CD4-positive, alpha-beta memory T cell (primary cell): ENCODE measurements around the gene CDKAL1. TPM values are rescaled to one million over a fixed set of nuclear protein-coding genes. Genes with fewer than 3 reads are reported as not detected.

Experiments
- CTCF ChIA-PET: fragments of 350-600 bp; sonication (Branson Sonifier 250); formaldehyde crosslinking; loops from one replicate; lab custom pipeline; 2021; ENCODE audit warnings: inconsistent platforms; ENCODE audit not compliant: partially characterized antibody; lab: Charles Lee
- POLR2A ChIA-PET: fragments of 350-600 bp; sonication (Branson Sonifier 250); formaldehyde crosslinking; loops from one replicate; lab custom pipeline; 2021; ENCODE audit not compliant: partially characterized antibody; lab: Charles Lee
- DNase-seq, 5 donors: peaks; one replicate each; pipeline versions ENCODE4 v3.0.0 to v3.0.0-alpha.2; 2020 to 2022; ENCODE audit warnings: mixed read lengths in 1 of 5
- H3K27ac ChIP-seq: one replicate; pipeline ENCODE4 v1.7.0; 2013; ENCODE audit warnings: low read depth, low read length
- H3K27me3 ChIP-seq: 2 replicates; pipeline ENCODE4 v1.7.0; 2013; ENCODE audit warnings: mild to moderate bottlenecking, low read length, moderate library complexity; ENCODE audit not compliant: insufficient read depth
- H3K36me3 ChIP-seq: 2 replicates; pipeline ENCODE4 v1.7.0; 2013; ENCODE audit warnings: mild to moderate bottlenecking, low read length, moderate library complexity; ENCODE audit not compliant: insufficient read depth
- H3K4me1 ChIP-seq: 2 replicates; pipeline ENCODE4 v1.7.0; 2013; ENCODE audit warnings: mild to moderate bottlenecking, low read length, moderate library complexity; ENCODE audit not compliant: insufficient read depth
- H3K4me3 ChIP-seq, 2 donors: one replicate each; pipeline ENCODE4 v1.7.0; 2013; ENCODE audit warnings: low read length in 2 of 2, mild to moderate bottlenecking in 1 of 2
- H3K9me3 ChIP-seq, 2 donors: one replicate each; pipeline ENCODE4 v1.7.0; 2013; ENCODE audit warnings: low read length in 2 of 2, control low read depth in 1 of 2; ENCODE audit not compliant: control insufficient read depth in 1 of 2
- H3K27ac Mint-ChIP-seq, 7 donors: one replicate each; pipeline ENCODE4 v1.8.0; 2020 to 2021; ENCODE audit warnings: mixed read lengths in 7 of 7, mild to moderate bottlenecking in 6 of 7, inconsistent platforms in 3 of 7, moderate library complexity in 3 of 7
- H3K27me3 Mint-ChIP-seq, 2 donors: one replicate each; pipeline ENCODE4 v1.8.0; 2020 to 2021; ENCODE audit warnings: mixed read lengths in 2 of 2
- H3K36me3 Mint-ChIP-seq, 2 donors: one replicate each; pipeline ENCODE4 v1.8.0; 2020 to 2021; ENCODE audit warnings: mixed read lengths in 2 of 2, inconsistent platforms in 1 of 2, mild to moderate bottlenecking in 1 of 2
- H3K4me1 Mint-ChIP-seq, 4 donors: one replicate each; pipeline ENCODE4 v1.8.0; 2020 to 2021; ENCODE audit warnings: mixed read lengths in 4 of 4, mild to moderate bottlenecking in 1 of 4
- H3K4me3 Mint-ChIP-seq, 8 donors: one replicate each; pipeline ENCODE4 v1.8.0; 2020 to 2021; ENCODE audit warnings: mixed read lengths in 8 of 8, mild to moderate bottlenecking in 7 of 8, moderate library complexity in 6 of 8, inconsistent platforms in 3 of 8
- H3K9me3 Mint-ChIP-seq, 8 donors: one replicate each; pipeline ENCODE4 v1.8.0; 2020 to 2021; ENCODE audit warnings: mixed read lengths in 8 of 8, mild to moderate bottlenecking in 5 of 8, inconsistent platforms in 3 of 8, moderate library complexity in 1 of 8
- intact Hi-C: fragments of 100-400 bp; cut with micrococcal nuclease; formaldehyde crosslinking; loops from one replicate; pipeline ENCODE4 v1.15.1; 2023
- polyA plus RNA-seq, 2 donors: library from polyadenylated mRNA; unstranded; fragments of 300-500 nt; fragmentation: Illumina TruSeq; gene quantifications; one replicate each; pipeline ENCODE4 v1.2.3, GENCODE V29; 2021
- total RNA-seq, 2 experiments: library from RNA; stranded (reverse); gene quantifications; one replicate each; pipeline ENCODE4 v1.2.3, GENCODE V29; 2021

The CDKAL1 gene
- total and polyA plus RNA-seq, 4 experiments from 2014 or later: 22.3 to 41.8 (median 26.8) TPM

- Mint-ChIP-seq H3K4me3 (no peak overlapping the region), H3K4me1 (peaks cover 0 to 3% (median under 1%) of the 10 kb centered on the region in 4 donors), H3K27me3 (no peaks in the 10 kb centered on the region), H3K27ac (no peak overlapping the region), H3K9me3 (peaks cover 0 to 4% (median 0%) of the 10 kb centered on the region in 8 donors), H3K36me3 (peaks cover 16 to 47% of the 10 kb centered on the region in 2 donors)
- intact Hi-C loops: no loop called here
- no peak overlapping the region for H3K27ac ChIP-seq
- H3K9me3 ChIP-seq: no peaks in the 10 kb centered on the region
- CTCF ChIA-PET: no interaction called here
- POLR2A ChIA-PET: no interaction called here
- no peaks in the 10 kb centered on the region for H3K4me1 ChIP-seq
- DNase-seq: peak in 1 of 5 donors; percentile 37
- H3K4me3 ChIP-seq: no peak overlapping the region
- H3K27me3 ChIP-seq: no peaks in the 10 kb centered on the region
- no peaks in the 10 kb centered on the region for H3K36me3 ChIP-seq
Measured at GRCh38 chr6:21033575-21034026, 499.3 kb downstream of the CDKAL1 start.

- Histone ChIP-seq H3K4me1 (no peaks in the 10 kb centered on the region), H3K36me3 (no peaks in the 10 kb centered on the region), H3K27ac (no peak overlapping the region), H3K27me3 (no peaks in the 10 kb centered on the region), H3K4me3 (no peak overlapping the region), H3K9me3 (no peaks in the 10 kb centered on the region)
- ChIA-PET POLR2A (no interaction called here), CTCF (no interaction called here)
- Mint-ChIP-seq H3K9me3 (peaks cover 0 to 4% (median 0%) of the 10 kb centered on the region in 8 donors), H3K36me3 (peaks cover 15 to 40% of the 10 kb centered on the region in 2 donors), H3K27me3 (no peaks in the 10 kb centered on the region), H3K4me1 (peaks cover 0 to 3% (median under 1%) of the 10 kb centered on the region in 4 donors), H3K27ac (no peak overlapping the region), H3K4me3 (no peak overlapping the region)
- intact Hi-C loops: no loop called here
- DNase-seq: no peak
Measured at GRCh38 chr6:21034345-21034744, 500.1 kb downstream of the CDKAL1 start.

DNA sequence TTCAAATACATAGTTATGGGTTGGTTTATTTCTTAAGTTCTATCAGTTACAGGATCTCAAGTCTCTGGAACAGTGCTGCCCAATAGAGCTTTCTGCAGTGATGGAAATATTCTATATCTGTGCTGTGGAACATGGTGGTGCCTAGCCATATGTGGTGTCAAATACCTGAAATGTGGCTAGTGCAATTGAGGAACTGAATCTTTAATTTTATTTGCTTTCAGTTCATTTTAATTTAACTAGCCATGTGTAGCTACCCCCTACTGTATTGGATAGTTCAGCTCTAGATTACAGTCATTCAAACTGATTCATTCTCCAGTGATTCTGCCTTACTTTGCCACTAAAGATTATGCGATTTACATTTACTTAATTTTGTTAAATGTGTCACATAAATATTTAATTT is 503.2 kb downstream of the CDKAL1 start:
- POLR2A ChIA-PET: no interaction called here
- no peak overlapping the region for H3K4me3 ChIP-seq

GRCh38 chr6:21039926-21040325 is 505.7 kb downstream of the CDKAL1 start:
- POLR2A ChIA-PET: no interaction called here
- Histone ChIP-seq H3K4me1 (no peaks in the 10 kb centered on the region), H3K27me3 (no peaks in the 10 kb centered on the region), H3K27ac (no peak overlapping the region), H3K9me3 (no peaks in the 10 kb centered on the region), H3K36me3 (no peaks in the 10 kb centered on the region), H3K4me3 (no peak overlapping the region)
- Mint-ChIP-seq H3K4me1 (peaks cover 0 to 3% (median 0%) of the 10 kb centered on the region in 4 donors), H3K4me3 (no peak overlapping the region), H3K27me3 (no peaks in the 10 kb centered on the region), H3K36me3 (peaks cover 3 to 17% of the 10 kb centered on the region in 2 donors), H3K27ac (no peak overlapping the region), H3K9me3 (peaks cover 0 to 2% (median 0%) of the 10 kb centered on the region in 8 donors)
- DNase-seq: no peak
- CTCF ChIA-PET: no interaction called here
- intact Hi-C loops: no loop called here

More for the DNA sequence above, 503.2 kb downstream of the CDKAL1 start:
- no peak overlapping the region for H3K4me3 Mint-ChIP-seq
- no peak overlapping the region for H3K27ac Mint-ChIP-seq
- CTCF ChIA-PET: no interaction called here
- intact Hi-C loops: no loop called here
- Histone ChIP-seq H3K27me3 (no peaks in the 10 kb centered on the region), H3K9me3 (no peaks in the 10 kb centered on the region), H3K27ac (no peak overlapping the region), H3K4me1 (no peaks in the 10 kb centered on the region), H3K36me3 (no peaks in the 10 kb centered on the region)
- peaks cover 3 to 20% of the 10 kb centered on the region in 2 donors for H3K36me3 Mint-ChIP-seq
- peaks cover 0 to 3% (median 0%) of the 10 kb centered on the region in 4 donors for H3K4me1 Mint-ChIP-seq
- no peak for DNase-seq
- no peaks in the 10 kb centered on the region for H3K27me3 Mint-ChIP-seq
- H3K9me3 Mint-ChIP-seq: peaks cover 0 to 2% (median 0%) of the 10 kb centered on the region in 8 donors

DNA sequence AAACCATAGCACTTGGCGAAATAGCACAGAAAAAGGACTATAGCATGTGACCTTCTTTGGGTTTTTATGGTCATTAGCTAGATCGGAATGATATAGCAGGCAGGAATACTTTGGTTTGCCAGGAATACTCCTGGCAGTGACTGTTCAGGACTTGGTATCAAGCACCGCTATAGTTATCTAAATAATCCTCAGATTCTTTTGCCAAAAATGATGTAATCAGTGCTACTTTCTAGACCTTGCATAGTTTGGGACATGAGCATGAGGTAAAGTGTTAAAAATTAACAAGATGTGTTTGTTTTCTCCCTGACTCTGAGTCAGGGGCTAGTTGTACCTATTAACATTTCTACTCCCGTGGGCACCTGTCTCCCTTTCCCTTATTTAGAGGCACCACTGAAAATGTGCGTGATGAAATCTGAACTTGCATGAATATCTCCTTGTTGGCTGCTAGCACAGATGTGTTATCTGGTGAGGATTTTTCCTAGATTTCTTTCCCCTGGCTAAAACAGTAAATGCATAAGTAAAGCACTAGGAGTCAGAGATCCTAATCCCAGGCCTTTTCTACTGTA is 511.0 kb downstream of the CDKAL1 start:
- no peak for DNase-seq
- Mint-ChIP-seq H3K27me3 (no peaks in the 10 kb centered on the region), H3K4me3 (no peak overlapping the region), H3K27ac (no peak overlapping the region), H3K4me1 (peaks cover 0 to 7% (median 6%) of the 10 kb centered on the region in 4 donors), H3K9me3 (peaks cover 0 to 2% (median 0%) of the 10 kb centered on the region in 8 donors), H3K36me3 (peaks cover 5 to 7% of the 10 kb centered on the region in 2 donors)
- H3K27me3 ChIP-seq: no peaks in the 10 kb centered on the region
- no peak overlapping the region for H3K4me3 ChIP-seq
- ChIA-PET CTCF (no interaction called here), POLR2A (no interaction called here)
- H3K9me3 ChIP-seq: no peaks in the 10 kb centered on the region
- intact Hi-C loops: no loop called here
- no peaks in the 10 kb centered on the region for H3K4me1 ChIP-seq
- H3K27ac ChIP-seq: no peak overlapping the region
- no peaks in the 10 kb centered on the region for H3K36me3 ChIP-seq

DNA sequence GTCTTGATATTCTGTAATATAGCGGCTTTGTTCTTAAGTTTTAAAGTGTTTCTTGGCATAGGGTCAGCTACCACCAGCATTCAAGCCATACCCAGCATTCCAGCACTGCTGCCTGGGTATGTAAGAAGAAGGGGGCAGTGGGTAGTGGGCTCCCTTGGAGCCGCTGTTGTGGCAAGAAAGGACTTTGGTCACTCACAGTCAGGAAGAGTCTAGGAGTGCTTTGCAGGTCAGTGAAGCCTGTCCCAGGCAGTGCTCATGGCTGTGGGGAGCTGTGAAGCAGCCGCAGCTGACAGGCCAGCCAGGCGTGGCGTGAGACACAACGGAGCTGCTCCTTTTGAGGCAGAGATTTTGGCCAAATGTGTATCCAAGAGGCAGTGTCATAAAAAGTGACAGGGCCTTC is 512.0 kb downstream of the CDKAL1 start:
- intact Hi-C loops: no loop called here
- H3K4me3 Mint-ChIP-seq: no peak overlapping the region
- H3K4me3 ChIP-seq: no peak overlapping the region
- H3K36me3 ChIP-seq: no peaks in the 10 kb centered on the region
- no peak overlapping the region for H3K27ac ChIP-seq
- no peaks in the 10 kb centered on the region for H3K27me3 Mint-ChIP-seq
- ChIA-PET CTCF (interaction anchor here (1.2 kb wide), 1 partner anchor 34 kb away, joined by 3 read pairs; no protein-coding TSS in a partner anchor), POLR2A (no interaction called here)
- H3K4me1 Mint-ChIP-seq: peaks cover 0 to 8% (median 6%) of the 10 kb centered on the region in 4 donors
- H3K4me1 ChIP-seq: no peaks in the 10 kb centered on the region
- peaks cover 0 to 2% (median 0%) of the 10 kb centered on the region in 8 donors for H3K9me3 Mint-ChIP-seq
- H3K27me3 ChIP-seq: no peaks in the 10 kb centered on the region
- no peak overlapping the region for H3K27ac Mint-ChIP-seq
- peaks cover 6 to 9% of the 10 kb centered on the region in 2 donors for H3K36me3 Mint-ChIP-seq
- H3K9me3 ChIP-seq: no peaks in the 10 kb centered on the region
- peak in 1 of 5 donors; percentile 31 for DNase-seq

DNA sequence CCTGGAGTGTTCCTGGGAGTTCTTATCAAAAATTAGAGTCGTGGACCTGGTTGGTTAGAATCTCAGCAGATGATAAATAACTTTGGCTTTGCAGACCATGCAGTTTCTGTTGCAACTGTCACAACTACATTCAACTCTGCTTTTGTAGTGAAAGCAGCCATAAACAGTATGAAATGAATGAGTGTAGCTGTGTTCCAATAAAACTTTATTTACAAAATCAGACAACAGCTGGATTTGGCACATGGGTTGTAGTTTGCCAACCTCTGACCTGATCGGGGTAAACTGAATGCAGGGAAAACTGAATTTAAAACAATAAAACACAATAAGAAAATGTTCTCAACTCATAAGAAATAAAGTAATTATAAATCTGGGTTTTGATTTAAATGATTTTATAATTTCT is 513.8 kb downstream of the CDKAL1 start:
- H3K4me1 ChIP-seq: no peaks in the 10 kb centered on the region
- H3K27me3 ChIP-seq: no peaks in the 10 kb centered on the region
- intact Hi-C loops: no loop called here
- H3K4me3 ChIP-seq: no peak overlapping the region
- H3K27ac ChIP-seq: no peak overlapping the region
- ChIA-PET CTCF (no interaction called here), POLR2A (no interaction called here)
- DNase-seq: no peak
- Mint-ChIP-seq H3K4me3 (no peak overlapping the region), H3K9me3 (peaks cover 0 to 3% (median 0%) of the 10 kb centered on the region in 8 donors), H3K27ac (no peak overlapping the region), H3K4me1 (peaks cover 0 to 8% (median 6%) of the 10 kb centered on the region in 4 donors), H3K36me3 (peaks cover 10 to 14% of the 10 kb centered on the region in 2 donors), H3K27me3 (no peaks in the 10 kb centered on the region)
- no peaks in the 10 kb centered on the region for H3K9me3 ChIP-seq
- no peaks in the 10 kb centered on the region for H3K36me3 ChIP-seq
